ENCODE results near the gene TCHHL1.
A peak's percentile ranks its signal among the peaks of the same experiment; 100 is the strongest.
"Not testable (repeated sequence)": the region's sequence is repeated elsewhere in the genome, so short reads cannot be mapped to it uniquely, and the experiment has no call there.

The TCHHL1 gene

DNA sequence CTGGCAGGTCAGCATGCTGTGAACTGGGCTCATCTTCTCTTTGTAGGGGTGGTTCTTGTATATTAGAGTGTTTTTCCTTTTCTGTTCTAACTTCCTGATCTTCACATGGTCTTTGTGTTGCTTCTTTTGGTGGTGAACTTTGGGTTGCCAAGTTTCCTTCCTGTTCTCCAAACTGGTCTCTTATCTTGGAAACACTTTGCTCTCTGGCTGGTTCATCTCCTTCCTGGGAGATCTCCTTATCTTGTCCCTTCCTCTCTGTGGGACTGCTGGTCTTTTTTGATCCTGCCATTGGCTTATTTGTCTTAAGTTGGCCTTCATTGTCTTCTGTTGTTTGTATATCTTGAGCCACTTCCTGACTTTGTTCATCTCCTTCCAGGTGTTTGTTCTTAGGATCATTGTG is 2.1 kb downstream of the TCHHL1 start:
- no peak for DNase-seq (ENCODE audit: low read depth in 2 of 2)

DNA sequence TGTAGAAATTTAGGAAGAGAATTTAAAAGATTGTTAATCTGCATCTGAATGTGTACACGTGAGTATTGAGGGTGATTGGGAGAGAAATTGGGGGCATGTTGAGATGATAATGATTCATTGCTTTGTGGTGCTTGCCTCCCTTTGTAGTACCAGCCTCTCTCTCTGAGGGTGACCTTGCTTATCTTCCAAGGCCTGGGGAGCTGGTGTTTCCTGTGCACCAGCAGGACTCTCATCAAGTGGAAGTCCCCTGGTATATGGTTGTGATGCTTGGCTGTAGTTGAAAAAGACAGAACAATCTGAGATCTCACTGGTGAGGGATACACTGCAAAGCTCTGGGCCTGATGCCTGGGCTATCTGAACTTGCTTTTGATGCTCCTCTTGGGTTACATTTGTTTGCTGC is 4.0 kb downstream of the TCHHL1 start:
- no peak for DNase-seq (ENCODE audit: low read depth in 2 of 2)

DNA sequence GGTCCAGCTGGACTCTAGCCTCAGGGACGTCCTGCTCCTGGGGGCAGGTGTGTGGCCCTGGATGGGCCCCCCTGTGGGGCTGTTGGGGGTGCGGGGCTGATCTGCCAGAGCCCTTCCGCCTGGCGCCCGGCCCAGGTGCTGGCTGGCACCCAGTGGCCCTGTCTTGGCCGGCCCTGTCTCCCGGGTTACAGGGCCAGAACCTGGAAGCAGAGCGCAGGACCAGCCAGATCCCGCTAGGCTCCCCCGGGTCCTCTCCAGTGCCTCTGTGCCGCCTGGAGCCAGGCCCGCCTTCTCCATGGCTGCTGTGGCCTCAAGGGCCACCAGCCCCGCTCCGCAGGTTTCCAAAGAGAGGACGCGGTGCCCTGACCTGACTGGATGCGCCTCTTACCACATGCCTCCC is 7.8 kb downstream of the TCHHL1 start:
- DNase-seq (ENCODE audit: low read depth in 2 of 2): not testable (repeated sequence)

DNA sequence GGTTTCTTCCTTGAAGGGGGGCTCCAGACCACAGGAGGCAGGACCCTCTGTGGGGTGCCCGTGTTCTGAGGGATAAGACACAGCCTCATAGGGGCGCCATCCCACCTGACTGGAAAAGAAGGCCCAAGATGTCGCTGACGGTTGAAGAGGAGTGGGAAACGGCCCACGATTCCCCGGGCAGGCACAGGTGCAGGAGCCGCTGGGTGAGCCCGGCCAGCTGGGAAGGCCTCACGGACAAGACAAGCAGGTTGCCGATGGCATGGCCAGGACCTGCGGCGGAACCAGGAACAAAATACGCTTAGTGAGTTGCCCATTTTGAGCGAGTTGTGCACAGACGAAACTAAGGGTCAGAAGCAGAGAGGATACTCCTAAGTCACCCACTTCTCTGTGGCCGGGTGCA is 8.4 kb downstream of the TCHHL1 start:
- DNase-seq (ENCODE audit: low read depth in 2 of 2): not testable (repeated sequence)

DNA sequence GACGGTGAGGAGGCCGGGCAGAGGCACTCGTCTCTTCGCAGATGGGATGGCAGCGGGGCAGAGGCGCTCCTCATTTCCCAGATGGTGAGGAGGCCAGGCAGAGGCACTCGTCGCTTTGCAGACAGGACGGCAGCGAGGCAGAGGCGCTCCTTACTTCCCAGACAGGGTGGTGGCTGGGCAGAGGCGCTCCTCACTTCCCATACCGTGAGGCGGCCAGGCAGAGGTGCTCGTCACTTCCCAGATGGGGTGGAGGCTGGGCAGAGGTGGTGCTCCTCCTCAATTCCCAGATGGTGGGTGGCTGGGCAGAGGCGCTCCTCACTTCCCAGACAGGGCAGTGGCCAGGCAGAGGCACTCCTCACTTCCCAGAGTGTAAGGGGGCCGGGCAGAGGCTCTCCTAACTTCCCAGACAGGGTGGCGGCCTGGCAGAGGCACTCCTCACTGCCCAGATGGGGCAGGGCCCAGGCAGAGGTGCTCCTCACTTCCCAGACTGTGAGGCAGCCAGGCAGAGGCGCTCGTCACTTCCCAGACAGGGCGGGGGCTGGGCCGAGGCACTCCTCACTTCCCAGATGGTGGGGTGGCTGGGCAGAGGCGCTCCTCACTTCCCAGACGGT is 9.9 kb downstream of the TCHHL1 start:
- DNase-seq (ENCODE audit: low read depth in 2 of 2): no peak

DNA sequence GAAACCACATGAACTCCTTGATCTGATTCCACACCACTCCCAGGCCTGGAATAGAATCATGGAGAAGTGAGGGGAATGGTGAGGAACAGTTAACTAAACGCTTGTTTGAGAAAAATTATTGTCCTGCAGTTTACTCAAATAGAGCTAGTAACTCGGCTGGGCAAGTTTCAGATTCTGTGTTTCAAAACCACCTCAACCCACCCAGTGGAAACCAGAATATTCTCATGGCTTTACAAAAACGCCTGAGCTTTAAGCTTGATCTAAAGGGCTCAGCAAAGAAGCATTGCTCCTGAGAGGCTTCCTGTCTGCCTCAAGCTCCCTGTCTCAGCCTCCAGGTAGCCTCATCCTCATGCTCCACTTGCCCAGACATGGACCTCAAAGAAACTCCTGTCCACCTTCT is 16.6 kb downstream of the TCHHL1 start:
- no peak for DNase-seq (ENCODE audit: low read depth in 2 of 2)

DNA sequence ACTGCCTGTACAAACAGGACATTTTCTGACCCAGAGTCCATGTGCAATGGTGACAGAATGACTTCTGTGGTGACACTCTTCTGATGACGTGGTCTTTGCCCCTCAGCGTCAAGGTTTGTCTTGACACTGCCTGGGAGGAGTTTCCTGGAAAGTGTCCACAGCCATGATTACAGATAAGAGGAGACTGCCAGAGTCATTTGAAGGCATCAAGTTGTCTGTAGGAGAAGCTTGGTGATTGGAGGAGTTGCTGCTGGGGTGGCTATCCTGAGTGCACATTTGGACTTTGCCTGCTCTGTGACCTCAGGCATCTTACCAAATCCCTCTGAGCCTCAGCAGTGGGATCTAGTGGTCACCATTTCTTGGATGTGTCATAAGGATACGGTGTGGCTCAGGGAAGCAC is 17.7 kb downstream of the TCHHL1 start:
- DNase-seq (ENCODE audit: low read depth in 2 of 2): no peak

DNA sequence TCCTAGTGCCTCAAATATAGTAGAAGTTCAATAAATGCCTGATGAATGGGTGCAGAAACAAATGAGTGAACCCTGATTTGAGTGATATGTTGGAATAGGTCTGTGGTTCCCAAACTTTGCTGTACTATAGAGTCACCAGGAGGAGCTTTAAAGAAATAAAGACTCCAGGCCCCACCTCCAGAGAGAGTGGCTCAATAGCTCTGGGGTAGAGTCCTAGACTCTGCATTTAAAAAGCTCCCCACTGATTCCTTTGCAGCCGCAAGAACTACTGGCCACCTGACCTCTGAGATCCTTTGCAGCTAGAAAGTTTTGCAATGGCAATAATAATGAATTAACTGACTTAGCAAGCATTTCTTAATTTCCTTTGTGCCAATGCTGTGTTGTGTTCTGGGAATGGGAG is 20.9 kb downstream of the TCHHL1 start:
- DNase-seq (ENCODE audit: low read depth in 2 of 2): no peak

DNA sequence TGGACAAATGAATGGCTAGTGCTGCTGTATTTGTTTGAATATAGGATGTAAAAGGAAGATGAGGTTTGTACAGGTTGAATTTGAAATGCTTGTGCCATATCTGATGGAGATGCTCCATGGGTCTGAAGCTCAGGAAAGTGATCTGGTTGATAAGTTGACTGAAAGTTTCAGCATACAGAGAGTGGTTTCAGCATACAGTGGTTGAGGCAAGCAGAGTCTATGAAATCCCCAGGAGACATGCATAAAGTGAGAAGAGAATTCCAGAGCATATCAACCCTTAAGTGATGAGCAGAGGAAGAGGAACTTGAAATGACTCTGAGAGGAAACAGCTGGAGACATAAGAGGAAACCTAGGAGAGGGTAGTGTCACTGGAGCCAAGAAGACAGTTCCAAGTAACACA is 21.7 kb downstream of the TCHHL1 start:
- no peak for DNase-seq (ENCODE audit: low read depth in 2 of 2)

DNA sequence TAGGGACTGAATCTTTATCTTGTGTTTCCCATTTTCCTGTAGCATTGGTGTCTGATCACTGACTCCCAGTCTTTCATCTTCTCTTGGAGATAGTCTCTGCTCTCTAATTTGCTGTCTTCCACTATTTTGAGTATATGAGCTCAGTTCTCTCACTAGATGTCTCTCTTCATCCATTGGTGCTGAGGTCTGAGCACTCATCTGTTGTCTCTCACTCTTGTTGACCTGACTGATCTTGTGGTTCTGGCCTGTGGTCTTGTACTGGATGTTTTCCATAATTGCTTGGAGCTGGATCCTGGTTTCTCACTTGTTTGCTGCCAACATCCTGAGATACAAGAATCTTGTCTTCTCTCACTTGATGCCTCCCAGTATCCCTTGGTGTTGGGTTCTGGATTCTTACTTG is 26.9 kb downstream of the TCHHL1 start:
- DNase-seq (ENCODE audit: low read depth in 2 of 2): no peak

DNA sequence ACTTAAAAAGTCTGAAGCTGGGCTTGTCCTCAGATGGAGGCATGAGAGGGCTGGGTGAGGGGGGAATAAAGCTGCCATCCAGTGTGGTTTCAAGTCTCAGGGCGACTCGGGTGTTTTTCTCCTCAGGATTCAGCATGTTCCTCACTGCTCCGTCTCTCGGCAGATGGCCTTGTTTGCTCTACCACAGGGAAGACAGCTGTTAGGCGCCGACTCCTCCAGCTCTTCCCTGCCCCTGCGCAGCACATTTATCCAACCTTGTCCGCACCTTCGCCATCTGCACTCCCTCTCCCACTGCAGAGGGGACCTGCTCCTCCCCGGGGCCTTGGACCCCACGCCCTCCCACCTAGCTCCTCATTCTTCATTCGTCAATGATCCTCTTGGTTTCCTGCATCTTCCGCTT is 35.5 kb downstream of the TCHHL1 start:
- DNase-seq (ENCODE audit: low read depth in 2 of 2): no peak

DNA sequence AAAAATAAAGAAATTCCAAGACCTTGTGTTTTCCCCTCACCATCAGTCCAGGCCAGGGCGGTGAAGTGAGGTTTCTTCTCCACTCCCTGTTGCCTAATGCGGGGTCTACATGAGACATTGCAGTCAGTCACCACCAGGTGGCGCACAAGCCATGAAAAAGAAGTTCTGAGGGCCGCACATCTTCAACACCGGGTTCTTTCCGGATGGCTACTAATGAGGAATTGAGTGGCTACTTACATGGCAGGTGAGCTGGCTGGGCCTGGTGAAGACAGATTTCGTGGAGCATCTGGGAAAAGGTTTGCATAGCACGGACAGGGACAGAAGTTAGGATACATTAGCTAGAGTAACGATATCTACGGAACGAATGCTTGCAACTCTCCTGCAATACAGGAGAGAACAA is 36.3 kb downstream of the TCHHL1 start:
- DNase-seq (ENCODE audit: low read depth in 2 of 2): peak; percentile 43 to 64

DNA sequence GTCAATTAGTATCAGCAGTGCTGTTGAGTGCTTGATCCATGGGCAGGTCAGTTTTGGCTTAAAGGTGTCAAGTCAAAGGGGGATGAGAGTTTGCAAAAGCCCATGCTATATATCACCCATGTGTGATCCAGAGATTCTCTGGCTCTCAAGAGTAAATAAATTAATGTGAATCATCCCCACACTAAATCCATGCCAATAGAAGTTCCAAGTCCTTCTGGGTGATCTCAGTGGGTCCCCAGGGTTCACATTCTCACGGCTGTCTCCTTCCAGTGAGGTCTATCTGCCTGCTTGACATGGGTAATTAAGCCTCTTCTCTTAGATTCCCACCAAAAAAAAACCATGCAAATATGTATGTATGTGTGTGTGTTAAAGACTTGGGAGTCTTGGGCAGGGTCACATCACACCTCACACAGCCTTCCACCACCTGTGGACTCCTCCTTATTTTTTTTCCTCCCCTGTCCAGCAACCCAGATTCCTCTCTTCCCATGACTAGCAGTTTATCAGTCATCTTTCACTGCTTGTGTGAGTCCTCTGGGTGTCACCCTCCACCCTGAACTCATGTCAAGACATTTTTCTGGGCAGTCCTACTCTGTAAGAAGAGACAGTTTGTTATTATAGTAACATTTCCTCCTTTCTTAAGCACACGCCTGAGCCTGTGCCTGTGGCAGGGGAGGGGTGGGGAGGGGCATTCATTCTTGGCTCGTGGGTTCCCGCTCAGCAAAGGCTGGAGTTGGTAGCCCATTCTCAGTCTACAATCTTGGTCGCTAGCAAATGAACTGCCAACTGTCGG is 37.8 kb downstream of the TCHHL1 start:
- no peak for DNase-seq (ENCODE audit: low read depth in 2 of 2)

DNA sequence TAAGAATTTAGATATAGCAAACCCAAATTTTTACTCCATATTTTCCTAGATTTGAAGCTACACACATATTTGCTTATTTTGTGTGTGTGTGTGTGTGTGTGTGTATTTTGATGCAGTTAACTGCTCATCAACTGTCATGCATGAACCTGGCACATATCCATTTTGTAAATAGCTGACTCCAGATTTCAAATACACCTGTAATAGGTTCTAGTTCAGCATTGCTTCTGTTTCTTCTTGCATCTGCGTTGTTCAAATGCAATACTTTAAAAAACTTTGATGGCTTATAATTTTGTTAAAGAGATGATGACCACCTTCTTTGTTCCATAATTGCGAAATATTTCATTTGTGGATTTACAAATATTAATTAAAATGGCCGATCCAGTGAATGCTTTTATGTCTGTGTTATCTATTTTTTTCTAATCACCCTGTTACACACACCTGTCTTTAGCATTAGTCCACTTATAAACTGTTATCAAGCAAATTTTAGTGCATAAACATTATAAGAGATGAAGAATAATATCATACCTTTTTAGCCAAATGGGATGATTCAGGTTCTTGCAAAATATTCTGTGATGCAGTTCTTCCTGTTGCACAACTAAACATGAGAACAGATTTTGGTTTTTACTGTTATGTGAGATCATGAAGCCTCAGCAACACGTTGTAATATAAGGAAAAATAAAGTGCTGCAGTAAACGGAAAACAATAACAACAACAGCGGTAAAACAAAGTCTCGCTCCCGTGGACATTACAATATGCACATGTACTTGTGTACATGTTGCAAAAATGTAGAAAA is 39.4 kb downstream of the TCHHL1 start:
- DNase-seq (ENCODE audit: low read depth in 2 of 2): no peak

DNA sequence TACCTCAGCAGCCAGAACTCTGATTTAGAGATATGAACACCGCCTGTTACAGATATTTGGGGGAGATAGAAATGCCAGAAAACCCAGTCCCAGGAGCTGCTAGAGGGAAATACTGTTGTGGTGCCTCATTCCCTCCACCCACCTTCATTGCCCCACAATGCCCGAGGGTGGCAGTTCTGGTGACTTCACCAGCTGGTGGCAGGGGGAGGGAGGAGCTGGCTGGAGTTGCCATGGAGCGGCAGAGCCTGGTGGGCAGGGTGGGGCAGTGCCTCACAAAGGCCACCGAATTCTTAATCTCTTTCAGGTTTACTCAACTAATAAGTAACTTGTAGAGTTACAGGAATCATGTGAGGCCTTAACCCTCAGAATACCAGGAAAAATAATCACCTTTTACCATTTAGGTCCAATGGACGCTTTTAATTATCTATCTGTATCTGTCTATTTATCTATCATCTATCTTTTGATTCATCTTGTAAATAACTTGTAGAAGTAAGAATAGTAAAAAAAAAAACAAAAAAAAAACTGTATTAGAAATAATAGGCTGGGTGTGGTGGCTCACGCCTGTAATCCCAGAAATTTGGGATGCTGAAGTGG is 40.4 kb downstream of the TCHHL1 start:
- peak; percentile 41 to 47 for DNase-seq (ENCODE audit: low read depth in 2 of 2)

DNA sequence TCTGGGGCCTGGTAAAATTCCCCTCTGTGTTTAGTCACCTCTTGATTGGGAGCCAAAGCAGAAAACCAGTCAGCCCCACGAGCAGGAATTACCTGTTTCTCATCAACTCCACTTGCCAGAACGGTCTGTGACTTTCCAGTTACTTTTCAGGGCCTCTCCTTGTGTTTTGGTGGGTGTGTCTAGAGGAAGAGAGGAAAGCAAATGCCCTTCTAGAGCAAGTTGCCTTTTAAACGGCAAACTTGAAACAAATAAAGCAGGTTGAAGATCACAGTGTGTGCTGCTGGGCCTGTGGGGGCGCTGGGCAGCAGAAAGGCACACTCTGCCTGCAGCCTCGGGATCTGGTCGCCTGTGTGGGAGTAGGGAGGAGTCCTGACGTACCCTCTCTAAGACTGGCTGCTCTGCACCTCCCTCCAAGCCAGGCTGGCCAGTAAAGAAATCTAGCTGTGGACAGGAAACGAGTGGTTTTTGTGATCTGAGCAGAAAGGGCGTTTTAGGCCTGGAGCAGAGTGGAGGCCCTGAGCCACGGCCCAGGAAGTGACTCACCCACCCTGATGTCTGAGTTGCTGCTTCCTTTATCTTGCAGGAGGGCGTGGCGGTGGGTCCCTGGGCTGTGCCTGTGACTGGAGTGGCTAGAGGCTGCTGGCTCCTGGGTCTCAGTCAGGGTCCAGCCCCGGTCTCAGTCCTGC is 41.0 kb downstream of the TCHHL1 start:
- peak; percentile 67 to 76 for DNase-seq (ENCODE audit: low read depth in 2 of 2)

DNA sequence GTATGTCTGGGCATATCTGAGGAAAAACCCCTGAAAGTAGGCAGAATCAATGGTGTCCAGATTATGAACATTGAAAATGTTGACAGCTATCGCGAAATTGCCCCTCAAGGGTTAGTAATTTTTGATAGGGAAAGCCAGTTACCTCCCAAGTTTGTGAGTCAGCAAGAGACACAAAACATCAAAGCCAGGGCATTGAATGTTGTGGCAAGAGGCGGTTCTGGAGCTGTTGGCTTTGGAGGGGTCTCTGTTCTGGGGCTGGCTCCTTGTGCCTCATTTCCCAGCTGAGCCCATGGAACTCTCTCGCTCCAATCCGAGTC is 41.5 kb downstream of the TCHHL1 start:
- no peak for DNase-seq (ENCODE audit: low read depth in 2 of 2)

DNA sequence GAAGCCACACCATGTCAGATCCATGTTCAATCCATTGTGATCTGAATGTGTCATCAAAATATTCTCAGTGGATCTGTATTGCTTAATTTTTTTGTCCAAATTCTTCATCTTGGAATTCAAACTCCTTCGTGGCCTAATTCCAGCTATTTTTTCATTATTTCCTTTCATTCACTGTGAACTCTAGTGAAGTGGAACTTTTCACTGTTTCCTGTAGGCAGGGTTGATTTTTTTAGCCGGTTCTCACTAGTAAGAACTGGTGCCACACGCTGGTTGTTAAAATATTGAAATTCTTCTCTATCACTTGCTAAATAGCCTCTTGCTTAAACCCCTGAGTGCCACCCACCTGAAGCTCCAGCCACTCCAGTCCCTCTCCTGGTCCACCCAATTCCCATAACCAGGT is 44.5 kb downstream of the TCHHL1 start:
- DNase-seq (ENCODE audit: low read depth in 2 of 2): no peak

DNA sequence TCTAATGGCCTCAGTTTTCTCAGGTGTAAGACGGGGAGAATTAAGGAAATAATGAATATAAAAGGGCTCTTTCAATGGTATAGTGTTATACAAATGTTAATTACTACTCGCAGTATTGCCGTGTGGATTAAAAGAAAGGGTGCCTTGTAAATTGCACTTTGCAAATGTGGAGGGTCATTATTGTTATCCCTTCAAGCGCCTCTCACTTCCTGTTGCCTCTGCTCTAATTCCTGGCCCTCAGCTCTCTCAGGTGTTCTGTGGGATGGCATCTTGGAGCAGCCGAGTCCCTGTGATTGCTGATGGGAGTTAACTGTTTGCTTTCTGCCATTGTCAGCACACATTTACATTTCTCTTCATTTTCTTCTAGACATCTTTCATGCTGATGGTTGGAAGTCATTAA is 45.0 kb downstream of the TCHHL1 start:
- DNase-seq (ENCODE audit: low read depth in 2 of 2): no peak

DNA sequence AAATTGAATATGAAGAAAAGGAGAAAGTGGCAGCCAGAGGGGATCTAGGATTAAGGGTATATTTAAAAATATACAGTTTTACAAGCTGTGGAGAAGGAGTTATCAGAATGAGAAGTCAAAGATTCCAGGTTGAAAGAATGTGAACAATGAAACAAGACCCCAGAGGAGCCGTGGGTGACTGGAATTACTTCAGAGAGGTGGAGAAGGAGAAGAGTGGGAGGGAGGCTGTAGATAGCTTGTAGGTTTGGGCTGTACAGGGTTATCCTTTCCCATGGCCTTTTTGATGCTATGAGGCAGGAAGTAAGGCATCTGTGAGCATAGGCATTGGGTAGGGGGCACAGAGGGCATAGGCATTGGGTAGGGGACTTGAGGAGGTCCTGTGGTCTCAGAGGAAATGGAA is 46.8 kb downstream of the TCHHL1 start:
- DNase-seq (ENCODE audit: low read depth in 2 of 2): no peak

DNA sequence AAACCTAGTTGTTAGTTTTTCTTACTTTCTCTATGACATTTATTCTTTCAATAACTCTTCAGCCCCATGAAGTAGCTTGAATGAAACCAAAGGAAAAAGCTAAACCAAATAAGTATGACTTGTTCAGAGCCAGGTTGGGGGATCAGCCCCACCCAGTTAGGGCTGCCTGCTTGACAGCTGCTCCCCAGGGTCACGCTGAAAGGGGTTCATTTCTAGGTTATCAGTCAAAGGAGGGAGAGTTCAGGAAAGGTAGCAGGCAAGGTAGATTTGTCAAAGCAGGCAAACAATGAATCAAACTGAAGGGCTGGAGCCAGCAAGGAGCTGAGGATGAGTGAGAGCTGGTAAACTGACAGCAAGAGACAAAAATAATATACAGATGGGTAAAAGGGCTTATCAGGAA is 49.0 kb downstream of the TCHHL1 start:
- DNase-seq (ENCODE audit: low read depth in 2 of 2): no peak

DNA sequence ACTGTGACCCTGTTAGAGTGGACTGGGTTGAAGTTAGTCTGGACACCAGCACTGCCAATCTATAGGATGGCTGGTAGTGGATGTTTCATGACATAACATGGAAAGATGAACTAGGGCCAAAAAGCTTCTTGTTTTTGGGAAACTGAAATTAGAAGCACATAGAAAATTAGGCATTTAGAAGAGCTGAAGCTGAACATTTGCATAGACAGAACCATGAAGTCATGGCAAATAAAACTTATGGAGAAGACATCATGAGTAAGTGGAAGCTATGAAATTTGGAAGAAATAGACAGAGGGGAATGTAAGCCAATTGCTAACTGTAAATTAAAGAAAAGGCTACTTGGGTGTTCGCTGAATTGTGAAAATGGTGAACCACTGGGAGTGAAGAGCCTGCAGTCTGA is 49.4 kb downstream of the TCHHL1 start:
- no peak for DNase-seq (ENCODE audit: low read depth in 2 of 2)
